Fibroblast of villous mesenchyme (primary cell): ENCODE data around the gene F8. TPM values are rescaled to one million over a fixed set of nuclear protein-coding genes. Genes with fewer than 3 reads are reported as not detected.

ENCODE experiments used
- DNase-seq: peaks from one replicate; pipeline ENCODE4 v3.0.0-alpha.2; 2010; ENCODE audit warnings: low read depth
- H3K4me3 ChIP-seq: 2 replicates; pipeline ENCODE4 v1.5.1; 2011; ENCODE audit warnings: low read depth, mild to moderate bottlenecking, low read length
- small RNA-seq: library from RNA; depleted of rRNA; stranded (forward); fragments of <200 nt; gene quantifications from one replicate; pipeline ENCODE3, GENCODE V24; 2012
- total RNA-seq: library from RNA; depleted of rRNA; stranded (reverse); fragments of >200 nt; gene quantifications from 2 replicates; pipeline ENCODE4 v1.2.3, GENCODE V29; 2012
- TF ChIP-seq, protein P1 (sequence below): IDR thresholded peaks from 2 replicates; pipeline ENCODE4 v1.5.1; 2012; ENCODE audit warnings: low read depth, mild to moderate bottlenecking, low read length; ENCODE audit not compliant: insufficient read depth

The F8 gene
- total RNA-seq, 1 donor = 2.2 TPM

DNA sequence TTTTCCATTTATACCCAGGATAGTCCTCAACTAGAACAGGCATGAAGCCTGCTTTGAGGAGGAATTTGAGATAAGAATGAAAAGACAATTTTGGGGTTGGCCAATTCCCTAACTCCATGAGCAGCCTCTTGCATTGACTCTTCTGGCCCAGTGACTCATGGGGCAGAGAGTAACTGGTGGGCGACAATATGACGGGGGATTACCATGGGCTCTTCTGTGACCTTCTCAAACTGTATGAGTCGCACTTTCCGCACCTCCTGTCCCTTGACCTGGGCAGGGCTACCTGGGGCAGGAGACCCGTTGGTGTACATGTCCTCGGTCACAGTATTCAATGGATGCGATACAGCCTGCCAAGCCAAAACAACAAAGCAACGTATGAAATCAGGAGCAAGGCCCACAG, 230.6 kb downstream of the F8 start:
- TF ChIP-seq, protein P1, sequence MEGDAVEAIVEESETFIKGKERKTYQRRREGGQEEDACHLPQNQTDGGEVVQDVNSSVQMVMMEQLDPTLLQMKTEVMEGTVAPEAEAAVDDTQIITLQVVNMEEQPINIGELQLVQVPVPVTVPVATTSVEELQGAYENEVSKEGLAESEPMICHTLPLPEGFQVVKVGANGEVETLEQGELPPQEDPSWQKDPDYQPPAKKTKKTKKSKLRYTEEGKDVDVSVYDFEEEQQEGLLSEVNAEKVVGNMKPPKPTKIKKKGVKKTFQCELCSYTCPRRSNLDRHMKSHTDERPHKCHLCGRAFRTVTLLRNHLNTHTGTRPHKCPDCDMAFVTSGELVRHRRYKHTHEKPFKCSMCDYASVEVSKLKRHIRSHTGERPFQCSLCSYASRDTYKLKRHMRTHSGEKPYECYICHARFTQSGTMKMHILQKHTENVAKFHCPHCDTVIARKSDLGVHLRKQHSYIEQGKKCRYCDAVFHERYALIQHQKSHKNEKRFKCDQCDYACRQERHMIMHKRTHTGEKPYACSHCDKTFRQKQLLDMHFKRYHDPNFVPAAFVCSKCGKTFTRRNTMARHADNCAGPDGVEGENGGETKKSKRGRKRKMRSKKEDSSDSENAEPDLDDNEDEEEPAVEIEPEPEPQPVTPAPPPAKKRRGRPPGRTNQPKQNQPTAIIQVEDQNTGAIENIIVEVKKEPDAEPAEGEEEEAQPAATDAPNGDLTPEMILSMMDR = no peak
- H3K4me3 ChIP-seq = no peak overlapping the region
- no peak for DNase-seq

DNA sequence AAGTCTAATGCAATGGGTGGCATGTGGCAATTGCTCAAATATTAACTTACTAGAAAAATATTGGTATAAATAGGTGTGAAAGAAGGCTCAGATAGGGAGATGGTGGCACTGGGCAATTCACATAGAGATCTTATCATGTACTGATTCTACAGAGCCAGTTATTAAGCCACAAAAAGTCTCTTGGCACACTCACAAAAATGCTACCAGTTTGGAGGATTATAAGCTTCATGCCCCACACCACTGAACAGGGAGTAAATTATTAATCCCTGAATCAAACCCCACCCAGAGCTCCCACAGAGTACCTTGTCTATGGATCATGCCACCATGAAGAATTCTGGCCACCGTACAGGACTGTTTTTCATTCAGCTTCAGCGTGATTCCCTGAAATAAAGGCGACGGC, 231.1 kb downstream of the F8 start:
- no peak overlapping the region for H3K4me3 ChIP-seq
- no peak for DNase-seq
- TF ChIP-seq, protein P1 = no peak

Small RNAs within 50 kb of the gene (small RNA-seq; reads per million reads assigned to genes)
- not detected for gene MIR1184-1

Other genes starting within 250 kb of the F8 start
- 11.7 and 17.1 TPM in 2 replicates for gene MPP1, start 217.2 kb downstream of the F8 start, total RNA-seq
- gene SMIM9, start 188.1 kb downstream of the F8 start, total RNA-seq = not detected in 2 replicates
- 2.2 and 4.5 TPM in 2 replicates for gene F8A1, start 136.4 kb downstream of the F8 start, total RNA-seq
- gene FUNDC2, start 4.1 kb upstream of the F8 start, total RNA-seq = 27.7 and 31.5 TPM in 2 replicates
- 11.0 and 13.8 TPM in 2 replicates for gene CMC4, start 48.4 kb upstream of the F8 start, total RNA-seq
- gene MTCP1, start 48.4 kb upstream of the F8 start, total RNA-seq = 2.2 and 13.5 TPM in 2 replicates
- 8.4 and 11.2 TPM in 2 replicates for gene BRCC3, start 48.8 kb upstream of the F8 start, total RNA-seq
- gene VBP1, start 193.7 kb upstream of the F8 start, total RNA-seq = 60.2 and 78.6 TPM in 2 replicates
- under 0.01 and 0.43 TPM in 2 replicates for gene RAB39B, start 241.8 kb upstream of the F8 start, total RNA-seq